ENCODE results near the gene ZNF283.
A peak's percentile ranks its signal among the peaks of the same experiment; 100 is the strongest.

ZNF283 gene

DNA sequence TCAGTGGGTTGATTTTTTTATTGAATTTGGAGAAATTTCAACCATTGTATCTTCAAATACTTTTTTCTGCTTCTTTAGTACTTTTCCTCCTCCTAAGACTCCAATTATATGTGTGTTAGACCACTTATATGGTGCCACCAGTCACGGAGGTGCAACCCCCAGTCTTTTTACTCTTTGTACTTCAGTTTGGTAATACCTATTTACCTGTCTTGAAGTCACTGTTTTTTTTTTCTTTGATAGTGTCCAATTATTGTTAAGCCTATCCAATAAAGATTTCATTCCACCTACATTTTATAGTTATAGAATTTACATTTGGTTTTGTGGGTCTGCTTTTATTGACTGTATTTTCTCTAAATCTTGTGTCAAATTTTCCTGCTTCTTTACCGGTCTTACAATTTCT, 14.9 kb downstream of the ZNF283 start:
- ChIA-PET CTCF (interaction anchor here (0.6 kb wide), 1 partner anchor 109 kb away, joined by 3 read pairs; the partner anchor contains the start of gene ZNF221), POLR2A (no interaction called here)
- H3K4me1 ChIP-seq (ENCODE audit: control insufficient read depth, insufficient read depth, low read length) = no peaks in the 10 kb centered on the region
- peaks cover 58% of the 10 kb centered on the region for H3K9me3 ChIP-seq (ENCODE audit: control insufficient read depth, insufficient read depth, low read depth, low read length)
- H3K4me3 ChIP-seq (ENCODE audit: low read depth, low read length) = no peak overlapping the region
- no peak overlapping the region for H3K27ac ChIP-seq (ENCODE audit: extremely low read depth, low read depth, low read length)
- peaks cover 85 to 100% of the 10 kb centered on the region in 2 experiments for H3K36me3 ChIP-seq (ENCODE audit: control insufficient read depth in 2 of 2, insufficient read depth in 1 of 2, low read length in 2 of 2)
- TF ChIP-seq ZNF549 (tag by site-specific recombination; IDR thresholded peaks at IDR 0.05) = peak; percentile 57; the same call in 1 of the 2 replicates
- TF ChIP-seq ZNF560 (tag by site-specific recombination; IDR thresholded peaks at IDR 0.05; ENCODE audit: borderline replicate concordance) = peak; percentile 37; the same call in 1 of the 2 replicates
- TF ChIP-seq ZNF391 (tag by site-specific recombination; IDR thresholded peaks at IDR 0.05; ENCODE audit: borderline replicate concordance, low read depth) = peak; percentile 33; the same call in 1 of the 2 replicates
- peak; percentile 90 for TF ChIP-seq SETDB1 (IDR thresholded peaks at IDR 0.05; ENCODE audit: insufficient read length, low read length)
- 0 out of 2 replicates have a peak, but pooled peaks have one; percentile 21 for TF ChIP-seq WT1 (tag by site-specific recombination; IDR thresholded peaks at IDR 0.05)
- no peak for TF ChIP-seq ZNF324 (tag by site-specific recombination; IDR thresholded peaks at IDR 0.05)
- TF ChIP-seq ZNF133 (tag by site-specific recombination; IDR thresholded peaks at IDR 0.05) = peak; percentile 99
- TF ChIP-seq ZXDB (tag by site-specific recombination; IDR thresholded peaks at IDR 0.05) = 0 out of 2 replicates have a peak, but pooled peaks have one; percentile 35
- 0 out of 2 replicates have a peak, but pooled peaks have one; percentile 41 for TF ChIP-seq ZNF184 (tag by site-specific recombination; IDR thresholded peaks at IDR 0.05)
- TF ChIP-seq, protein P1, sequence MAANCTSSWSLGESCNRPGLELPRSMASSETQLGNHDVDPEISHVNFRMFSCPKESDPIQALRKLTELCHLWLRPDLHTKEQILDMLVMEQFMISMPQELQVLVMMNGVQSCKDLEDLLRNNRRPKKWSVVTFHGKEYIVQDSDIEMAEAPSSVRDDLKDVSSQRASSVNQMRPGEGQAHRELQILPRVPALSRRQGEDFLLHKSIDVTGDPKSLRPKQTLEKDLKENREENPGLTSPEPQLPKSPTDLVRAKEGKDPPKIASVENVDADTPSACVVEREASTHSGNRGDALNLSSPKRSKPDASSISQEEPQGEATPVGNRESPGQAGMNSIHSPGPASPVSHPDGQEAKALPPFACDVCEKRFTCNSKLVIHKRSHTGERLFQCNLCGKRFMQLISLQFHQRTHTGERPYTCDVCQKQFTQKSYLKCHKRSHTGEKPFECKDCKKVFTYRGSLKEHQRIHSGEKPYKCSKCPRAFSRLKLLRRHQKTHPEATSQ (tag by site-specific recombination; IDR thresholded peaks at IDR 0.05) = 0 out of 2 replicates have a peak, but pooled peaks have one; percentile 33
- TF ChIP-seq, protein P2, sequence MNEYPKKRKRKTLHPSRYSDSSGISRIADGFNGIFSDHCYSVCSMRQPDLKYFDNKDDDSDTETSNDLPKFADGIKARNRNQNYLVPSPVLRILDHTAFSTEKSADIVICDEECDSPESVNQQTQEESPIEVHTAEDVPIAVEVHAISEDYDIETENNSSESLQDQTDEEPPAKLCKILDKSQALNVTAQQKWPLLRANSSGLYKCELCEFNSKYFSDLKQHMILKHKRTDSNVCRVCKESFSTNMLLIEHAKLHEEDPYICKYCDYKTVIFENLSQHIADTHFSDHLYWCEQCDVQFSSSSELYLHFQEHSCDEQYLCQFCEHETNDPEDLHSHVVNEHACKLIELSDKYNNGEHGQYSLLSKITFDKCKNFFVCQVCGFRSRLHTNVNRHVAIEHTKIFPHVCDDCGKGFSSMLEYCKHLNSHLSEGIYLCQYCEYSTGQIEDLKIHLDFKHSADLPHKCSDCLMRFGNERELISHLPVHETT (tag by site-specific recombination; IDR thresholded peaks at IDR 0.05) = 0 out of 2 replicates have a peak, but pooled peaks have one; percentile 44
- no peak for TF ChIP-seq ZIC2 (tag by site-specific recombination; IDR thresholded peaks at IDR 0.05)
- no peak for TF ChIP-seq ZNF561 (tag by site-specific recombination; IDR thresholded peaks at IDR 0.05; ENCODE audit: borderline replicate concordance)
- TF ChIP-seq, protein P3, sequence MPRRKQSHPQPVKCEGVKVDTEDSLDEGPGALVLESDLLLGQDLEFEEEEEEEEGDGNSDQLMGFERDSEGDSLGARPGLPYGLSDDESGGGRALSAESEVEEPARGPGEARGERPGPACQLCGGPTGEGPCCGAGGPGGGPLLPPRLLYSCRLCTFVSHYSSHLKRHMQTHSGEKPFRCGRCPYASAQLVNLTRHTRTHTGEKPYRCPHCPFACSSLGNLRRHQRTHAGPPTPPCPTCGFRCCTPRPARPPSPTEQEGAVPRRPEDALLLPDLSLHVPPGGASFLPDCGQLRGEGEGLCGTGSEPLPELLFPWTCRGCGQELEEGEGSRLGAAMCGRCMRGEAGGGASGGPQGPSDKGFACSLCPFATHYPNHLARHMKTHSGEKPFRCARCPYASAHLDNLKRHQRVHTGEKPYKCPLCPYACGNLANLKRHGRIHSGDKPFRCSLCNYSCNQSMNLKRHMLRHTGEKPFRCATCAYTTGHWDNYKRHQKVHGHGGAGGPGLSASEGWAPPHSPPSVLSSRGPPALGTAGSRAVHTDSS (tag by site-specific recombination; IDR thresholded peaks at IDR 0.05) = no peak
- peak; percentile 60; the same call in 1 of the 2 replicates for TF ChIP-seq ZNF558 (tag by site-specific recombination; IDR thresholded peaks at IDR 0.05)
- peak; percentile 65; the same call in 1 of the 2 replicates for TF ChIP-seq ZNF610 (tag by site-specific recombination; IDR thresholded peaks at IDR 0.05; ENCODE audit: borderline replicate concordance)
- TF ChIP-seq ZNF510 (tag by site-specific recombination; IDR thresholded peaks at IDR 0.05; ENCODE audit: insufficient replicate concordance) = peak; percentile 46
- TF ChIP-seq, protein P4, sequence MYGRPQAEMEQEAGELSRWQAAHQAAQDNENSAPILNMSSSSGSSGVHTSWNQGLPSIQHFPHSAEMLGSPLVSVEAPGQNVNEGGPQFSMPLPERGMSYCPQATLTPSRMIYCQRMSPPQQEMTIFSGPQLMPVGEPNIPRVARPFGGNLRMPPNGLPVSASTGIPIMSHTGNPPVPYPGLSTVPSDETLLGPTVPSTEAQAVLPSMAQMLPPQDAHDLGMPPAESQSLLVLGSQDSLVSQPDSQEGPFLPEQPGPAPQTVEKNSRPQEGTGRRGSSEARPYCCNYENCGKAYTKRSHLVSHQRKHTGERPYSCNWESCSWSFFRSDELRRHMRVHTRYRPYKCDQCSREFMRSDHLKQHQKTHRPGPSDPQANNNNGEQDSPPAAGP (tag by site-specific recombination; IDR thresholded peaks at IDR 0.05) = 0 out of 2 replicates have a peak, but pooled peaks have one; percentile 36
- TF ChIP-seq KLF8 (tag by site-specific recombination; IDR thresholded peaks at IDR 0.05) = peak; percentile 64; the same call in 1 of the 2 replicates
- peak; percentile 78 for TF ChIP-seq ZNF529 (tag by site-specific recombination; IDR thresholded peaks at IDR 0.05; ENCODE audit: insufficient replicate concordance)

Data from HEK293 (cell line).